NT2/D1 (cell line): Measurements from ENCODE around the gene KRT9.

ENCODE experiments used
- SUZ12 ChIP-seq: IDR thresholded peaks from 2 replicates; pipeline ENCODE4 v1.6.1; 2011; ENCODE audit not compliant: insufficient read length, insufficient read depth; ENCODE audit errors: extremely low read depth
- ZNF274 ChIP-seq: IDR thresholded peaks from 2 replicates; pipeline ENCODE4 v1.6.1; 2011; ENCODE audit warnings: mild to moderate bottlenecking, low read depth, low read length

GRCh38 chr17:41516830-41517283 is 55.0 kb downstream of the KRT9 start:
- no peak for TF ChIP-seq ZNF274
- TF ChIP-seq SUZ12 = no peak
